Stimulated activated CD8-positive, alpha-beta memory T cell treated with anti-CD3 and anti-CD28 coated beads, Interleukin-7, amount 100 ng/mL, for 4 hours (primary cell): ENCODE data around the gene ANKRD33B.

Experiments used
- DNase-seq, 2 donors: peaks; one replicate each; pipeline ENCODE4 v3.0.0-alpha.2; 2020; ENCODE audit warnings: low read depth in 2 of 2

Gene ANKRD33B

DNA sequence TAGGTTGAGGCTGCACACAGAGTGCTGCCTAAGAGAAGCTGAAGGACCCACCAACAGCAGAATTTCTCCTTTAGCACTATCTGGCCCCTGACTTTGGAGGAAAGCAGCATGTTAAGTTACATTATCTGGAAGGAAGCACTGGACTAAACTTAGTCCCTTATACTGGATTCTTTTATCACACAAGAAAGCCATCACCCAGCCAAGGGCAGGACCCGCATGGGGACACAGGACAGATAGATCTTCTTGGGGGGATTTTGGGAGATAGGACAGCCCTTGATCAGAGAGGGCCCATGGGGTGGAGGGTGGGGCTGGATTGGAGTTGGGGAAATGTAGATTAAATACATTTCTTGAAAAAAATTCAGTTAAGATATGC, 14.4 kb downstream of the ANKRD33B start:
- no peak for DNase-seq

DNA sequence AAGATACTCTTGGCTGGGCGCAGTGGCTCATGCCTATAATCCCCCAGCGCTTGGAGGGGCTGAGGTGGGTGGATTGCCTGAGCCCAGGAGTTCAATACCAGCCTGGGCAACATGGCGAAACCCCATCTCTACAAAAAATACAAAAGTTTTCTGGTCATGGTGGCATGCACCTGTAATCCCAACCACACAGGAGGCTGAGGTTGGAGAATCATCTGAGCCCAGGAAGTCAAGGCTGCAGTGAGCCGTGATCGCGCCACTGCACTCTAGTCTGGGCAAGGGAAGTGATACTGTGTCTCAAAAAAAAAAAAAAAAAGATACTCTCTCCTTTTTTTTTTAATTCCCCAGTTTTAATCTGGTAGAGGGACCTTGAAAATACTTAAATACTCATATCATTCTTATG, 15.0 kb downstream of the ANKRD33B start:
- DNase-seq: no peak

DNA sequence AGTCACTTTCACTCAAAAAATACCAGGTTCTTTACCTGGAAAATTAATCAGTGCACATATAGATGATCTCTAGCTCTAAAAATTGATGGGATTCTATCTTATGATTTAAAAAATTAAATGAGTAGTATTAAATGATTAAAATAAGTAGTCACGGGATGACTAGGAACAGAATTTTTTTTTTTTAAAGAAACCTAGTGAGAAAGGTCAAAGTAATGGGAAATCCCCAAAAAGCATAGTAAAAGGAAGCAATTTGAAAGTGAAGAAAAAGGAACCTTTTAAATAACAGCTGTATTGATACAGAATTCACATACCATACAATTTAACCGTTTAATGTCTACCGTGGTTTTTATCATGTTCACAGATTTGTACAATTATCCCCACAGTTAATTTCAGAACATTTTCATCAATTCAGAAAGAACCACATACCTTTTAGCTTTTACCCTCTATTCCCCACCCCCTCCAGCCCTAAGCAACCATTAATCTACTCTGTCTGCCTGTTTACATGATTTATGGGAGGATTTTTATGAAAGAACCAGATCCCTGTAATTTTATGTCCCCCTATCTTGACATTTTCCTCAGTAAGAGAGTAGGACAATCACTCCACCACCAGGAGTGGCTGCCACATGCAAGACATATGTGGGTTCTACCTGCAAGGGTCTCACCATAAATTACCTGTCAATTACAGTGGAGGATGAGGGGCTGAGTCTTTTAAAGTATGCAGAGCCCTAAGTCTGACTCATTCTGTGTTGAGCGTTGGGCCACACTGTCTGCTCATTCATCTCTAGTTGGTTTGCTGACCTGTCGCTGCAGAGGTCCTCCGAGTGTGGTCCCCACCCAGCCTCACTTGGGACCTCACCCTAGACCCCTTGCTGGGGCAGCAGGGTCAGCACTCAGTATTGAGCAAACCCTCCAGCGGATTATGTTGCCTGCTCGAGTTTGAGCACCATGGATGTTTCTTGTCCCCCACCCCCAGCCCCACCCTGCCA, 16.0 kb downstream of the ANKRD33B start:
- no peak for DNase-seq

DNA sequence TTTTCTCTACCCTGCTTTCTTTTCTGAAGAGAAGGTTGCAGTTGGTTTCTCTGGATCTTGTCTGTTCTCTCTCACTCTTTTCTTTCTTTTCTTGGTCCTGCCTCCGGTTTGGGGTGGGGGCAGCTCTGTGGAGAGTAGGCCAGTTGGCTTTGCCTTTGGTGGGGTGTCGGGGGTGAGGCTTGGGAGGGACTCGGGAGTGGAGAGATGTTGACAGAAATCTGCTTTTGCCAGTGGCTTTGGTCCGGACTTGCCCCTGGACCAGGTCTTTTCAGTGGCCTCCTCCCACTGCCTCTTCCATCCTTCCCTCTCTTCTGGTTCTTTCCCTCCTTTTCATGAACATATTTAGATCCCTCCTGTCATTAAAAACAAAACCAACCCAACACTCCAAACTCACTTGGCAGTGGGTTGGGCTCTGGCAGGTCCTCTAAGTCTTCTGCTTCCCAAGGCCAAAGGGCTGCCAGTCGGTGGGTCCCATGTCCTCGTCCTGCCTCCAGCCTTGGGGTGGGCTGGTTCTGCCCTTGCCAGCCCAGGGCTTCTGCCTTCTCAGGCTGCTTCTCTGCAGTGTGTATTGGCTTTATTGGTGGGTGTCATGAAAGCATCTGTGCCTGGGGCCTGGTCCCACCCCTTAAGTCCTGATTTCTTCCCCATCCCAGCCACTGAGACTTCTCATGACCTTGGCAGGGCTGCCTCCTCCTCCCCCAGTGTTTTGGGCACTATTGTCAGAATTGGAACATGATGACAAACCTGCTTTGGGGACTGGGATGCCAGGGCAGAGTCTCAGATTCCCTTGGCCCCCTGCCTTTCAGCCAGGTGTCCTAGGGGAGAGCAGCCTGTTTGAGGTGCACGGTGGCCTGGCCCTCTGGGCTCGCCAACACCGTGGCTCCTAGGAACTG, 16.9 kb downstream of the ANKRD33B start:
- no peak for DNase-seq

DNA sequence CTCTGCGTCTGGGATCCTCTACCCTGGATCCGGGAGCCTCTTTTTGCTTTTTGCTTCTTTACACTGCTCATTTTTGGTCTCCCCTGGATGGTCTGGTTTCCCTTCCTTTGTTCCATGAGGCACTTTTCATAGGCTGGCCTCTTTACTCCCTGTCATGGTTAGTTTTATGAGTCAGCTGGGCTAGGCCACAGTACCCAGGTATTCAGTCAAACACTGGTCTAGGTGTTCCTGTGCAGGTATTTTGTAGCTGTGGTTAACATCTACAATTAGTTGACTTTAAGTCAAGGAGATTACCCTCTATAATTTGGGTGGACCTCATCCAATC, 17.5 kb downstream of the ANKRD33B start:
- DNase-seq: no peak

DNA sequence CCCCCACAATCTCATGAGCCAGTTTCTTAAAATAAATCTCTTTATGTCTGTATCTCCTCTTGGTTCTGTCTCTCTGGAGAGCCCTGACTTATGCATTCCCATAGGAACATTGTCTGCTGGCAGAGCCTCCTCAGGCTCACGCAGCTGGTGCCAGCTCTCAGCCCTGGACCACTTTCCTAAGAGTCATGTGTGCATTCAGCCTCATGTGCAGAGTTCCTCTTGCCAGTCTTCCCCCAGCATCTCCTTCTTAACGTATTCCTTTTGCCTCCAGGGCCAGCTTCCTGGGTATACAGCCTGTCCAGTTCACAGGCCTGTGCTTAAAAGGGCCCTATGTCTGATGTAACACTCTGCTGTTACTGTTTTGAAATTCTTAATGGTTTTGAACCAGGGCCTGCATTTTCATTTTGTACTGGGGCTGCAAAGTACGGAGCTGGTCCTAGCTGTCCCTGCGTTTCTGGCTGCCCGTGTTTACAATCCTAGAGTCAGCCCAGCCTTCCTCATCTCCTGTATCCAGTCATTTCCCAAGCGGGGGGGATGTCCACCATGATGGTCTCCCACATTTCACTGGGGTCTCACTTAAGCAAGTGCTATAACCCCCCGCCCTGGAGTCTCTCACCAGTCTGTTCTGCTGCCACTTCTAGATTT, 18.1 kb downstream of the ANKRD33B start:
- no peak for DNase-seq

DNA sequence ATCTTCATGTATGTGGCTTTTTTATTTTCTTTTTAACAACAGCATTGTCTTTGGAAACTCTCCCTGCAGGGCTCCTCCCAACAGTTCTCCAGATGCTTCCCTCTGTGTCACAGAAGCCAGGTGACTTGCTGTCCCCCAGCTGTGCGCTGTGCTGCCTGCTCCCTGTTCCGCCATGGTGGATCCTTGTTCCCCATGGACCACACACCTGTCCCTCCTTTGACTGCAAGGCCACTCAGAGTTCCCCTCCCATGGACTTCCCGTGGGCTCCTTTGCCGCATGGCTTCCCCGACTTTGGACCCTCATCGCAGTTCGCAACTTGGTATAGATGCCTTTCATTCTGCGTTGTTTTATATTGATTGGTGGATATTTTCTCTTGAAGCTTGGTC, 18.6 kb downstream of the ANKRD33B start:
- DNase-seq: no peak

DNA sequence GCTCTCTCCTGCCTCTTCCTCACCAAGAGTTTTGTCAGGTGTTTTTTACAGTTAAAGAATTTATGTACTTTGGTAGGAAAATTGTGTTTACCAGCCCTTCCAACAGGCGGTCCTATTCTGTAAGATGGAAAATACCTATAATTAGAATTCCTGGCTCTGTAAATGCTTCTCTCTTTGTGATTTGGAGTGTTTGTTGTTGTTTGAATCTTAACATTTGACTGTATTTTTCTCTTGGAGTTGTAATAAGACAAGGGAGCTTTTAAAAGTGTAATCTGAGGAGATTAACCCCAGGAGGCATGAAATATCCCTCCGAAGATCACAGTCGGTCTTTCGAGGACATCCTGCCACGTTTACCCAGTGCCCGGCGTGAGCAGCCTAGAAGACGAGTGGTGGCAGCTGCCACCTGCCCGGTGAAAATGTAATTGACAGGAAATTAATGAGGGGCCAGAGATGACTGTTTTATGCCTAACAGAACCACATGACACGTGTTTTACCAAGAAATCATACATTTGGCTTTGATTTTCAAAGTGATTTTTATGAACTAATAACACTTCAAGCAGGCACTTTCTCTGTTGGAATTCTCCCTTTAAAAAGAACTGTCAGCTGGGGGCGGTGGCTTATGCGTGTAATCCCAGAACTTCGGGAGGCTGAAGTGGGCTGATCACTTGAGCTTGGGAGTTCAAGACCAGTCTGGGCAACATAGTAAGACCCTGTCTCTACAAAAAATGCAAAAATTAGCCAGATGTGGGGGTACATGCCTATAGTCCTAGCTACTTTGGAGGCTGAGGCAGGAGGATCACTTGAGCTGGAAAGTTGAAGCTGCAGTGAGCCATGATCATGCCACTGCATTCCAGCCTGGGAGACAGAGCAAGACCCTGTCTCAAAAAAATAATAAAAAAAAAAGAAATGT, 20.0 kb downstream of the ANKRD33B start:
- no peak for DNase-seq

DNA sequence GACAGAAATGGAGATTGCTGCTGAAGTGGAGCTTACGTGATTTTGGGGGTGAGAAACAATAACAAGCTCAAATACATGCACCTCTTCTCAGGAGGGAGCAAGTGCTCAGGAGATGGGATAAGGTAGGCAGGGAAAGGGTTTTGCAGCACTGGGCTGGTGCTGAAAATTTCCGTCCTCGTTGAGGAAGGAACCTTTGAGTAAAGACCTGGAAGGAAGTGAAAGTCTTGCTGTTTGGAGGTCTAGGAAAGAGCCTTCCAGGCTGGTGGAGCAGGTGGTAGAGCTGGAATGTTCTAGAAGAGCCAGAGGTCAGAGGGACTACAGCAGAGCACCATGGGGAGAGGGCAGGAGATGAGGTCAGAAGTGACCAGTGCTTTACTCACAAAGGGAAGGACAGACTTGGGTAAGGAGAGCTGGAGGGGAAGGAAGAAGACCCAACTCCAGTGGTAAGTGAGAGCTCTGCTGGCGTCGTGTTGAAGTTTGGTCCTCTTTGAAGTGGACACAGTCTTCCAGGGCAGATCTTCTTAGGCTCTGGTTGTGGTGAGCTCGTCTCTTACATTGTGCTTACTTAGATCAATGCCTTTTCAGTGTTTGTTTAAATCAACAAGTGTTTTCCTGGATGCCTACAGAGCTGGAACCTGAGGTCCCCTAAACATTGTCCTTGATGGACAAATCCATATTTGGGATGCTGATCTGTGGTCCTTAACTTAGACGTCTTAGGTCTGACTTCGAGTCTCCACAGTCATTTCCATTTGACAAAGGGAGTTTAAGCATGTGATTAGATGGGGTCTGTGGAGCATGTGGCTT, 21.0 kb downstream of the ANKRD33B start:
- no peak for DNase-seq

DNA sequence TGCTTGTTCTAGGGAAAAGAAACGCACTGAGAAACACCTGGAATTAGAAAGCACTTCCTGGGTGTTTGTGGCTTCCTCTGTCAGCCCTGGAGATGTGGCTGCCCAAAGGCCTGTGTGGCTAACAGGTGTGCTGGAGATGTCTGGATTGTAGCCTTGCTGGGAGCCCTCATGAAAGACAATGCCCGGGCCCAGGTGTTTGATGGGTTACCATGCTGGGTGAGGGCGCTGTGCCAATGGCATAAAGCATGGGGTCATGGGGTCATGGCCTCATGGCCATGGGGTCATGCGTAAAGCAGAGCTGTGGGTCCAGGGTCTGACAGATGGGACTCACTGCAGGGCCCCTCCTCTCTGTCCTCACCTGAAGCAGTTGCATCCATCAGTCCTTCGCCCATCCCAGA, 21.6 kb downstream of the ANKRD33B start:
- no peak for DNase-seq

DNA sequence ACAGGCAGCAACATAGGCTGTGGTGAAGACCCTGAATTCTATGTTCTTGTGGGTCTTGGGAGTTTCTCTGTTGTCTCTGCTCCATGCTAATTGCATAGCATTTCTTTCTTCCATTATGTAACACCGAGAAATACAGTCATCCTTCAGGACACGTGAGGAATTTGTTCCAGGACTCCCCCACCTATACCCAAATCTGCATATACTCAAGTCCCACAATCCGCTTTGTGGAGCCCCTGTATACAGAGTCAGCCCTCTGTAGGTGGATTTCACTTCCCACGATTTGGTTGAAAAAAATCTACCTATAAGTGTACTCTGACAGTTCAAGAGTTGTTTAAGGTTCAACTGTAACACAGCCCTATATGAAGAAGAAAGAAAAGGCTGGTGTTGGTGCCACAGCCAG, 22.1 kb downstream of the ANKRD33B start:
- DNase-seq: no peak

DNA sequence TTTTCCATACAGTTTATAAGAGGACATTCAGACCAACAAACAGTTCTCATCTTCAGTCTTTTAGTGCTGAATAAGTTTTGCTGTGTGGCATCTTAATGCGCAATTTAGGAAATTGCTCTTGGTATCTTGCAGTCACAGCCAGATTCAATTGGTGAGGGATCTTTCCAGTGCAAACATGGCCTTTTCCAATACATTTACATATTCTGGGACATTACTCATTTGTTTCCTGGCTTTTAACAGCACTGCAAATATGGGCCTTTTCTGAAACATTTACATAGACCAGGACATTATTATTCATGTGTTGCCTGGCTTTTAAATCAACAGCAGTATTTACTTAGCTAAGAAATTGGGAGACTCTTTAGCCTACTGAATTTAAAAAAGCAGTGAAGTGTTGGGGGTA, 22.7 kb downstream of the ANKRD33B start:
- no peak for DNase-seq

DNA sequence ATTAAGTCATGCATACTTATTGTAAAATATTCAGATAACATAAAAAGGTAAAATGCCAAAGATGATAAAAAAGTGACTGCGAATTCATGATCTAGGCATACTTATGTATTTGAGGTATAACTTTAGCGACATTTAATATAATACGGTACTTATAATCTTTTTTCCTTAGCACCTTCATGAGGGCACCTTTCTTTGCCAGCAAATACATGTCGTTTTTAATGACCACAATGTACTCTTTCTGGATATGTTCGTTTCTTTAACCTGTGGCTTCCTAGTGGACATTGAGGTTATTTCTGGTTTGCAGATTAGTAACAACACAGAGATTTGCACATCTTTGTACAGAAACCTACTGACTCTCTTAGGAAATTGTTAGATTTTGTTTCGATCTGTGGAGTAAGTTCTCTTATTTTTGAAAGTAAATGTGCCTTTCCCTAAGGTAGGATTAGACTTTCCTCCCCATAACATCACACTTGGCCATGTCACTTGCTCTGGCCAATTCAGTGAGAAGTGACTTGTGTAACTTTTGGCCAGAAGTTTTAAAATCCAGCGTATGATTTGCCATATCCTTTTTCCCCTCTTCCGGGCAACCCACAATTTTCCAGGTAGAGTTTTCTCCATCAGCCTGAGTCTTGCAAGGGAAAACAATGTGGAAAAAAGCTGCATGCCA, 24.4 kb downstream of the ANKRD33B start:
- DNase-seq: no peak

DNA sequence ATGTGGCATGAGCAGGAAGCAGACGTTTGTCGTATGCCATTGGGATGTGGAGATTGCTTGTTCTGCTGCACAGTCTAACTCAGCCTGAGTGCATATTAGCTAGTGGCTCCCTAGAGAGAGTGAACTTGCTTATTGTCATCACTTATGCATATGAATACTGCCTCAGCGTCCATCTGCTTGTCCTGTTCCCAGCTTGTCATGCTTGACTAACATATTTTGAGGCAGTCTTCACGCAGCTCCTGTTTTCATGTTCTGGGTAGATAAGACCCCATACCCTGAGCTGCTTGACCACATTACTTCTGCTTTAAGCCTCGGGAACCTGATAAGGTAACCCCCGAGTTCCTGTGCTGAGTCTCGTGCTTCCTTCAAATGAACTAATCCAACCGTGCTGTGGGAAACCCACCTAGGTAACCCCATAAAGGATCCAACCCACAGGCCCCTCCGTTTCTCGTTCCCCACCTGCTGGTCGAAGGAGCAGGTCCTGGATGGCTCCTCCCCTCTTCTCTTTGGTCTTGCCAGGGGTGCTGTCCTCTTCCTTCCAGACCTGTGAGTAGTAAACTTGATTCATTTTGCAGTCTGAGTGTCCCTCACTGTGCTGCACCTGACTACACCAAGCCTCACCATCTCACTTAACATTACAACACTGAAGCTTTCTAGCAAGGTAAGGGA, 25.0 kb downstream of the ANKRD33B start:
- DNase-seq: no peak

DNA sequence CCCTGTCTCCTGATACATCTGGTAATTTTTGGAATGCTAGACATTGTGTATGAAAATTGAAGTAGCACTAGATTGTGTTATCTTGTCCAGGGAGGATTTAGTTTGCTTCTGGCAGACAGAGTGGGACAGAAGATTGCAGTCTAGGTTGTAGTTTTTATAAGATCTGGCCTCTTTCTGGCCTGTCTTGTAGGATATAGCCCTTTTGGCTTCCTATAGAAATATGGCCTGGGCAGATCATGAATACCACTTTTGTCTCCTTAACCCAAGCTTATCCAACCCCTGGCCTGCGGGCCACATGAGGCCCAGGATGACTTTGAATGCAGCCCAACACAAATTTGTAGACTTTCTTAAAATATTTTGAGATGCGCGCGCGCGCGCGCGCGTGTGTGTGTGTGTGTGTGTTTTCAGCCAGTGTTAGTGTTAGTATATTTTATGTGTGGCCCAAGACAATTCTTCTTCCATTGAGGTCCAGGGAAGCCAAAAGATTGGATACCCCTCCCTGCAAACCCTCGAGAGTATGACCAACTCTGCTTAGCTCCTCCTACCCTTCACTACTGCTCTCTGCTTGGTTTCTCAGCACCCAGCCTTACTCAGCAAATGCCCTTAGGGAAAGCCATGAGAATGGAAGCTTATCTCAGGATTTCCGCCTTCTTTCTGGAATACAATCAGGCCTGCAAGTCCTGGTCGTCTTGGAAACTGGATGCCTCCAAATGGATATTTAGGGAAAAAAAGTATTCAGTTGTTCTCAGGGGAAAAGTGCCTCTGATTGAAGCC, 26.5 kb downstream of the ANKRD33B start:
- no peak for DNase-seq

DNA sequence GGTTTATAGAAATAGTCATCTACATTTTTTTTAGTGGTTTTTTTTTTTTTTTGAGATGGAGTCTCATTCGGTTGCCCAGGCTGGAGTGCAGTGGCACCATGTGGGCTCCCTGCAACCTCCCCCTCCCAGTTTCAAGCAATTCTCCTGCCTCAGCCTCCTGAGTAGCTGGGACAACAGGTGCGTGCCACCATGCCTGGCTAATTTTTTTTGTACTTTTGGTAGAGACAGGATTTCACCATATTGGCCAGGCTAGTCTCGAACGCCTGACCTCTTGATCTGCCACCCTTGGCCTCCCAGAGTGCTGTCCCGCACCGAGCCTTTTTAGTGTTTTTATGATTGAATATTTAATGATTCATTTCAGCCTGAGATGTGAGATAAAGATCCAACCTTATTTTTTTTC, 27.3 kb downstream of the ANKRD33B start:
- no peak for DNase-seq

DNA sequence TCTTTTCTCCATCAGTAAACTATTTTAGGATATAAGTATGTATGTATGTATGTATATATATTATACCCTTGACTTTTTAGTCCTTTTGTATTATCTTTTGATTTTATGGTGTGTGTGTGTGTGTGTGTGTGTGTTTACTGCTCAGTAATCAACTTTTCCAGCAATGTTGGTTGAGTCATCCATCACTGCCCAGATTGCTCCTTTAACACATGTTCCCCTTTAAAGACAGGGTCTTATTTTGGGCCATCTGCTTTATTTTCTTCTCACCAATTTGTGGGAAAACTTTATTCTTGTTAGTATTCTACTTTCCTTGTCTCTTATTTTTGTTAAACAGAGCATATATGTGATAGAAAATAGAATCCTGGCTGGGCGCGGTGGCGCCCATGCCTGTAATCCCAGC, 28.1 kb downstream of the ANKRD33B start:
- DNase-seq: no peak

DNA sequence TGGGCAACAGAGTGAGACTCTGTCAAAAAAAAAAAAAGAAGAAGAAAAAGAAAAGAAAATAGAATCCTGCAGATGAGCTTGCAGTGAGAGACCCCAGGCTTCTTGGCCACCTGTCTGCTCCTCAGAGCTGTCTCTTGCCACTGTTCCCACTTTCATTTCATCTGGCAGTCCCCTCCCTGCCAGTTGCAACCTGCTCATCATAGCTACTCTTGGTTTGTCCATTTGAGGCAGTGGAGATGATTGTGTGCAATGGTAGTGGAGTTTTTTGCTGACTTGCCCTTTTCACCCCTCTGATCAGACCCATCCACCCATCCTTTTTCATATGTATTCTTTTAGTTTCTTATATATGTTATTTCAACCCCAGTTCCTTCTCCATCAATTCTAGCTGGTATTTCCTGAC, 28.7 kb downstream of the ANKRD33B start:
- no peak for DNase-seq
